ENCODE results near the gene TEX38. TPM values are rescaled to one million over a fixed set of nuclear protein-coding genes. Genes with fewer than 3 reads are reported as not detected.
"Not testable (repeated sequence)": the region's sequence is repeated elsewhere in the genome, so short reads cannot be mapped to it uniquely, and the experiment has no call there.

Gene TEX38
- total and polyA plus RNA-seq, 2 donors (not counting 1 experiment from before 2014, with no cell fraction given) = not detected

DNA sequence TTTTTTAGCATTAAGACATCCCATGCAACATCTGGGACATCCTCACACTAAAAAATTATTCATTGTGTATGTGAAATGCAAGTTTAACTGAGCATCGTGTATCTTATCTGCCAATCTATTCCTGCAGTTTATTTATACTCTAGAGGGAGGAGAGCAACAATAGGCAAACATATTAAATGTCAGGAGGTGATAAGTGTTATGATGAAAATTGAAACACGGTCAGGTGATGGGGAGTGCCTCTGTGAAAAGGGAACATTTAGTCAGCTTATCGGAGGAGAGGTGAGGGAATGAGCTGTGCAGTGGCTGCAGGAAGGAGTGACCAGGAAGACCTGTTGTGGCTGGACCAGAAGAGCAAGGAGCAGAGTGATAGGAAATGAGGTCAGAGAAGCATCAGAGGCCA is 48.0 kb downstream of the TEX38 start:
- ChIA-PET CTCF (interaction anchor here (1.0 to 2.2 kb wide), 3 partner anchors 10 to 192 kb away, joined by 3 to 5 read pairs (median 3); partner anchors contain the start of gene MKNK1), POLR2A (interaction anchor here (0.8 kb wide), 1 partner anchor 116 kb away, joined by 3 read pairs; the partner anchor contains the start of gene MKNK1)
- Histone ChIP-seq H2AFZ (ENCODE audit: insufficient read depth, low read depth, low read length, poor library complexity, severe bottlenecking) (peak overlapping the region; percentile 70), H3K36me3 (replicated peaks in 1 of 2; ENCODE audit: control extremely low read depth in 1 of 2, control insufficient read depth in 1 of 2, extremely low read depth in 1 of 2, insufficient read depth in 2 of 2, low read length in 1 of 2) (peaks cover 3 to 15% of the 10 kb centered on the region in 2 experiments), H4K20me1 (ENCODE audit: control insufficient read depth, insufficient read depth, low read length, poor library complexity, severe bottlenecking) (peaks cover 22% of the 10 kb centered on the region), H3K4me2 (replicated peaks; ENCODE audit: low read depth, low read length, poor library complexity, severe bottlenecking) (peak overlapping the region; percentile 91), H3K27ac (ENCODE audit: low read length in 2 of 2) (peak overlapping the region; percentile 3 to 35), H3K4me1 (ENCODE audit: control insufficient read depth in 2 of 2, insufficient read depth in 2 of 2, low read length in 2 of 2) (peaks cover 24 to 25% of the 10 kb centered on the region in 2 donors), H3K4me3 (ENCODE audit: control extremely low read depth in 1 of 5, extremely low read depth in 1 of 5, insufficient read depth in 1 of 5, low read depth in 2 of 5, low read length in 4 of 5) (peak overlapping the region in 4 of 5 experiments; percentile 44 to 95 (median 86)), H3K79me2 (ENCODE audit: control insufficient read depth, insufficient read depth, low read length) (peaks cover 19% of the 10 kb centered on the region), H3K9me3 (ENCODE audit: control extremely low read depth in 1 of 3, control insufficient read depth in 2 of 3, insufficient read depth in 1 of 3, low read length in 2 of 3) (no peaks in the 10 kb centered on the region), H3K9ac (ENCODE audit: low read length) (peak overlapping the region; percentile 27), H3K27me3 (replicated peaks in 1 of 4; ENCODE audit: control extremely low read depth in 1 of 4, control insufficient read depth in 3 of 4, insufficient read depth in 4 of 4, low read length in 3 of 4) (peaks cover 0 to 4% (median 0%) of the 10 kb centered on the region in 4 experiments)
- TF ChIP-seq, protein P1, sequence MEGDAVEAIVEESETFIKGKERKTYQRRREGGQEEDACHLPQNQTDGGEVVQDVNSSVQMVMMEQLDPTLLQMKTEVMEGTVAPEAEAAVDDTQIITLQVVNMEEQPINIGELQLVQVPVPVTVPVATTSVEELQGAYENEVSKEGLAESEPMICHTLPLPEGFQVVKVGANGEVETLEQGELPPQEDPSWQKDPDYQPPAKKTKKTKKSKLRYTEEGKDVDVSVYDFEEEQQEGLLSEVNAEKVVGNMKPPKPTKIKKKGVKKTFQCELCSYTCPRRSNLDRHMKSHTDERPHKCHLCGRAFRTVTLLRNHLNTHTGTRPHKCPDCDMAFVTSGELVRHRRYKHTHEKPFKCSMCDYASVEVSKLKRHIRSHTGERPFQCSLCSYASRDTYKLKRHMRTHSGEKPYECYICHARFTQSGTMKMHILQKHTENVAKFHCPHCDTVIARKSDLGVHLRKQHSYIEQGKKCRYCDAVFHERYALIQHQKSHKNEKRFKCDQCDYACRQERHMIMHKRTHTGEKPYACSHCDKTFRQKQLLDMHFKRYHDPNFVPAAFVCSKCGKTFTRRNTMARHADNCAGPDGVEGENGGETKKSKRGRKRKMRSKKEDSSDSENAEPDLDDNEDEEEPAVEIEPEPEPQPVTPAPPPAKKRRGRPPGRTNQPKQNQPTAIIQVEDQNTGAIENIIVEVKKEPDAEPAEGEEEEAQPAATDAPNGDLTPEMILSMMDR (IDR thresholded peaks at IDR 0.05) = no peak
- no peak for TF ChIP-seq EZH2 (IDR thresholded peaks at IDR 0.05; ENCODE audit: borderline replicate concordance, insufficient read depth, low read depth, low read length, poor library complexity, severe bottlenecking)
- intact Hi-C loops (cut with micrococcal nuclease) = loop anchor here (1.0 to 10.0 kb wide), 7 partner anchors 51 to 1032 kb away; partner anchors contain the start of genes ATPAF1, CMPK1, GPBP1L1 and LRRC41
- WGBS (ENCODE audit: insufficient coverage) = 26% methylated on average over 2 of the region's 3 CpGs
- peak overlapping the region; percentile 89 for H3K4me3 Mint-ChIP-seq
- H3K4me1 Mint-ChIP-seq = peaks cover 40% of the 10 kb centered on the region
- no peaks in the 10 kb centered on the region for H3K27me3 Mint-ChIP-seq
- DNase-seq (no peak), ATAC-seq (ENCODE audit: low read depth) (no peak)
- H3K9me3 Mint-ChIP-seq (ENCODE audit: insufficient read depth) = no peaks in the 10 kb centered on the region
- peak overlapping the region; percentile 95 for H3K27ac Mint-ChIP-seq

DNA sequence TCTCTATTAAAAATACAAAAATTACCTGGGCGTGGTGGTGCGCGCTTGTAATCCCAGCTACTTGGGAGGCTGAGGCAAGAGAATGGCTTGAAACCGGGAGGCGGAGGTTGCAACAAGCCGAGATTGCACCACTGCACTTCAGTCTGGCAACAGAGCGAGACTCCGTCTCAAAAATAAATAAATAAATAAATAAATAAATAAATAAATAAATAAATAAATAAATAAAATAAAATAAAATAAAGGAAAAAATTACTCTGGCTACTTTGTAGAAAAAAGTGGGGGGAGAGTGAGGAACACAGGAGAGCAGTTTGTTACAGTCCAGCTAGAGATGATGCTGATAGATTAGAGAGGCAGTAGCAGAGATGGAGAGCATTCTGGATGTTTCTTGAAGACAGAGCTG is 48.7 kb downstream of the TEX38 start:
- H3K27me3 Mint-ChIP-seq; H2AFZ ChIP-seq (ENCODE audit: insufficient read depth, low read depth, low read length, poor library complexity, severe bottlenecking); H3K36me3 ChIP-seq (replicated peaks in 1 of 2; ENCODE audit: control extremely low read depth in 1 of 2, control insufficient read depth in 1 of 2, extremely low read depth in 1 of 2, insufficient read depth in 2 of 2, low read length in 1 of 2); H3K9me3 Mint-ChIP-seq (ENCODE audit: insufficient read depth); intact Hi-C loops (cut with micrococcal nuclease); H3K27ac ChIP-seq (ENCODE audit: low read length in 2 of 2); H3K27me3 ChIP-seq (replicated peaks in 1 of 4; ENCODE audit: control extremely low read depth in 1 of 4, control insufficient read depth in 3 of 4, insufficient read depth in 4 of 4, low read length in 3 of 4); H3K4me2 ChIP-seq (replicated peaks; ENCODE audit: low read depth, low read length, poor library complexity, severe bottlenecking); POLR2A ChIA-PET; ATAC-seq (ENCODE audit: low read depth); H3K9me3 ChIP-seq (ENCODE audit: control extremely low read depth in 1 of 3, control insufficient read depth in 2 of 3, insufficient read depth in 1 of 3, low read length in 2 of 3); H3K9ac ChIP-seq (ENCODE audit: low read length); DNase-seq; H3K4me3 ChIP-seq (ENCODE audit: control extremely low read depth in 1 of 5, extremely low read depth in 1 of 5, insufficient read depth in 1 of 5, low read depth in 2 of 5, low read length in 4 of 5): not testable (repeated sequence)
- peaks cover 19% of the 10 kb centered on the region for H3K79me2 ChIP-seq (ENCODE audit: control insufficient read depth, insufficient read depth, low read length)
- H3K4me1 ChIP-seq (ENCODE audit: control insufficient read depth in 2 of 2, insufficient read depth in 2 of 2, low read length in 2 of 2) = peaks cover 28 to 30% of the 10 kb centered on the region in 2 donors
- H3K4me1 Mint-ChIP-seq = peaks cover 37% of the 10 kb centered on the region
- WGBS (ENCODE audit: insufficient coverage) = no CpG with 5 or more reads among the region's 8 CpGs
- H4K20me1 ChIP-seq (ENCODE audit: control insufficient read depth, insufficient read depth, low read length, poor library complexity, severe bottlenecking) = peaks cover 22% of the 10 kb centered on the region
- CTCF ChIA-PET = interaction anchor here (1.0 to 1.2 kb wide), 2 partner anchors 9 to 193 kb away, joined by 3 read pairs; no protein-coding TSS in a partner anchor
- H3K27ac Mint-ChIP-seq = peak overlapping the region; percentile 1
- peak overlapping the region; percentile 3 for H3K4me3 Mint-ChIP-seq

Data from B cell (primary cell).